Measurements from ENCODE around the gene AJAP1.

The AJAP1 gene

DNA sequence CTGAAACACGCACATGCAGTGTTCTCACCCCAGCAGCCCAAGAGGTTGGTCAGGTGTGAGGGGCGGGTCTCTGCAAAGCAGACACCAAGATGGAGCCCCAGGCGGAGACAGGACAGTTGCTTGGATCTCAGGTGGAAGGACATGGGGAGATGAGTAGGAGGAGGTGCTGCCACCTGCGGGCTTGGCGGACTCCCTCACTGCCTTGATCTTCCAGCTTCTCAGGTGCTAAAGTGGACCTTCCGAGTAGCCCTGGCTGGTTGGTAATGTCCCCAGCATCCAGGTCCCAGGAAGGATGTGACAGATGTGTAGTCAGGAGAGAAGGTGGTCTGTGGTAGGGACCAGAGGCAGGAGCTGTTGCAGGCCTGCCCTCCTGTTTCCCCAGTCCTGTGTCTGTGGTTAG, 114.1 kb downstream of the AJAP1 start:
- DNase-seq (ENCODE audit: low spot score) = no peak
- TF ChIP-seq, protein P1, sequence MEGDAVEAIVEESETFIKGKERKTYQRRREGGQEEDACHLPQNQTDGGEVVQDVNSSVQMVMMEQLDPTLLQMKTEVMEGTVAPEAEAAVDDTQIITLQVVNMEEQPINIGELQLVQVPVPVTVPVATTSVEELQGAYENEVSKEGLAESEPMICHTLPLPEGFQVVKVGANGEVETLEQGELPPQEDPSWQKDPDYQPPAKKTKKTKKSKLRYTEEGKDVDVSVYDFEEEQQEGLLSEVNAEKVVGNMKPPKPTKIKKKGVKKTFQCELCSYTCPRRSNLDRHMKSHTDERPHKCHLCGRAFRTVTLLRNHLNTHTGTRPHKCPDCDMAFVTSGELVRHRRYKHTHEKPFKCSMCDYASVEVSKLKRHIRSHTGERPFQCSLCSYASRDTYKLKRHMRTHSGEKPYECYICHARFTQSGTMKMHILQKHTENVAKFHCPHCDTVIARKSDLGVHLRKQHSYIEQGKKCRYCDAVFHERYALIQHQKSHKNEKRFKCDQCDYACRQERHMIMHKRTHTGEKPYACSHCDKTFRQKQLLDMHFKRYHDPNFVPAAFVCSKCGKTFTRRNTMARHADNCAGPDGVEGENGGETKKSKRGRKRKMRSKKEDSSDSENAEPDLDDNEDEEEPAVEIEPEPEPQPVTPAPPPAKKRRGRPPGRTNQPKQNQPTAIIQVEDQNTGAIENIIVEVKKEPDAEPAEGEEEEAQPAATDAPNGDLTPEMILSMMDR (IDR thresholded peaks at IDR 0.05; ENCODE audit: extremely low read depth, missing control alignments) = no peak

DNA sequence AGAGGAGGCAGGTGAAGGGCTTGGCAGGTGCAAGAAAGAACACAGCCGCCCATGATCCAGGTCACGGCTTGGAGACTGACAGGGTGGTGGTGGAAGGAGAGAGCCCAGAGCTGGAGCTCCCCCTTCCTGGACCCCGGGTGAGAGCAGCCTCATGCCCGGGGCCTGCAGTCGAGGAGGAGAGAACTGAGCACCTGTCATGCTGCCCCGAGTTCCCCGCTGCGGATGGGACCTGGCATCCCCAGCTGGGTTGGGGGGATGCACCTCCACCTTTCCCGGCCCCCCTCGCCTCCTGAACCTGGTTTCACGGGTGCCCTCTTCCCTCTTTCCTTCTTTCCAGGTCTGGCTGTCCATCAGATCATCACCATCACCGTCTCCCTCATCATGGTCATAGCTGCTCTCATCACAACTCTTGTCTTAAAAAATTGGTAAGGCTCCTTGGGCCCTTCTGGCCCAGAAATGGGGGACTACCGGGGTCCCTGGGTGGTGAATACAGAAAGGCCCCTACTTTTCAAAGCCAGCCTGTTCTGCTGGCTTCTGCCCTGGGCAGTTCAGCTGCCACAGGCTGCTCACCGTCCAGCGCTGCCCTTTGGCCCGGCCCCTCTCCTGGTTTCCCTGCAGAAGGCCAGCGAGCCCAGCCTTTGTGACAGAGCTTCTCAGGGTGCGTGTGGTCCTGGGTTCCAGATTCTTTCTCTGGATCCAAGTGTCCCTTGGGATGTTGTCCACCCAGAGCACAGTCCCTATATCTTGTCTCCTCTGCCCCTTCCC, 115.3 kb downstream of the AJAP1 start:
- TF ChIP-seq, protein P1 (IDR thresholded peaks at IDR 0.05; ENCODE audit: extremely low read depth, missing control alignments) = no peak
- DNase-seq (ENCODE audit: low spot score) = no peak

DNA sequence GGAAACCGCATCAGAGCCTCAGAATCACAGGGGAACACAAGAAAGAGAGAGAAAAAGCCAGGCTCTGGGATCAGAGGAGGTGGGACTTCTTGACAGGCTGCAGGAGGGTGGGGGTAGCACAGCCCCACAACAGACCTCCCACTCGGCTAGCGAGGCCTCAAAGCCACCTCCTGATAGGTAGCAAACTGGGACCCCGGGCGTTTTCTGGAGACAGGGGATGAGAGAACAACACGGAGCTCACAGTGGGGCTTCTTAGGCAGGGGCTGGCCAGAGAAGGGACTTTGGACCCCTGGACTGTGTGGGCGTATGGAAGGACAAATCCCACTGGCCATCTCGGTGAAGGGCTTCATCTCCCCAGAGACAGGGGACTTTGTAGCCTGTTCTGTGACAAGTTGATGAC, 116.3 kb downstream of the AJAP1 start:
- TF ChIP-seq, protein P1 (IDR thresholded peaks at IDR 0.05; ENCODE audit: extremely low read depth, missing control alignments) = no peak

DNA sequence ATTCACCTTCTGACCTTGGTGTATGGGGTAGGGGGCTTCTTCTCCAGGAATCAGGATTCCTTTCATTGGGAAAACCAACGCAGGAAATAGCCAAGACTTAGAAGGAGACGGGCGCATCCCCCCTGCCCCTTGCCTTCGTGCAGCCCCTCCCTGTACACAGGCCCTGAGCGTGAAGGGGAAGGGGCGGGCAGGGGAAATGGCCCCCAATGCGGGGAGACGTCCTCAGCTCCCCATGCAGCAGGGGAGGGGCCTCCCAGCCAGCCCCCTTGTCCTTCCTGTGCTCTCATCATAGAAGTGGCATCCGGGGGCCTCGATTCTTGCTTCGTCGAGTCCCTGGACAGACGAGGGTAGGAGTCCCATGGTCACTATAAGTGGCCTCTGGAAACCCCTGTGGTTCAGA, 116.9 kb downstream of the AJAP1 start:
- TF ChIP-seq, protein P1 (IDR thresholded peaks at IDR 0.05; ENCODE audit: extremely low read depth, missing control alignments) = no peak
- DNase-seq (ENCODE audit: low spot score) = no peak

More for the DNA sequence above, 116.3 kb downstream of the AJAP1 start:
- no peak for DNase-seq (ENCODE audit: low spot score)

DNA sequence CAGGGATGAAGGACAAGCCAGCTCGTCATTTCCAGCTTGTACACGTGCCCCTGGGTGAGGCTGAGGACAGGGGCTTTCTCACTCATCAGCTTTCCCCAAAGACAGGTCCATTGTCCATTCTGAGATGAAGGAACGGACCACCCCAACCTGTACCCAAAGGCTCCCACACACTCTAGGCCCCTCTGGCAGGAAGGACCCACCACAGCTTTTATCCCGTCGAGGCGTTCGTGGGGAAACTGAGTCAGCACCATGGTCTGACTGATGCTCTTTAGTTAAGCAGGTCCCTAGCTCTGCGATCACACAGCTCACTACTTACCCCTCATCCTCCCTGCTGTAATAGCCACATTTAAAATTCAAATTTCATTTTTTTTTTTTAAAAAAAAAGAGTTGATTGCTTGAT, 117.3 kb downstream of the AJAP1 start:
- TF ChIP-seq, protein P1 (IDR thresholded peaks at IDR 0.05; ENCODE audit: extremely low read depth, missing control alignments) = no peak
- DNase-seq (ENCODE audit: low spot score) = no peak

DNA sequence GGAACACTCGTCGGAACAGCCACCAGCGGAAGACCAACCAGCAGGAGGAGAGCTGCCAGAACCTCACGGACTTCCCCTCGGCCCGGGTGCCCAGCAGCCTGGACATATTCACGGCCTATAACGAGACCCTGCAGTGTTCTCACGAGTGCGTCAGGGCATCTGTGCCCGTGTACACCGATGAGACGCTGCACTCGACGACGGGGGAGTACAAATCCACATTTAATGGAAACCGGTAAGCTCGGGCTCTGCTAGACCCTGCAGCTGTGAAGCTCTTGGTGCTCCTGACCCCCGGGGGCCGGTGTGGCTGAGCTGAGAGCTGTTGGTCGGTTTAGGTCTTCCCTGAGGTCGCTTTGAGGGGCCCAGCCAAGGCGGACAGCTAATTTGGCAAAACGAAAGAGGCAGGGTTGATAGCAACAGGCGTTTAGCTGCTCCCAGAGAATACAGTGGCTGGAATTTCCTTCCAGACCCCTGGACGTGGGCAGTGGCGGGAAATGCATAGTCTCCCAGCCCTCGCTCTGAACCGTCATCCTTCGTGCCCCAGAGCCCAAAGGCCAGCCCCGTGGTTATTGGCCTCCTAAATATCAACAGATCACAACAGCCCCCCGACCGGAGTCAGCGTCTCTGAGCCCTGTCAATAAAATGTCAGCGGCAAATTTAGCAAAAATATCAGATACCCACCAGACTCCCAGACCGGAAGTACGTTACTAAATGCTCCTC, 118.0 kb downstream of the AJAP1 start:
- DNase-seq (ENCODE audit: low spot score) = no peak
- TF ChIP-seq, protein P1 (IDR thresholded peaks at IDR 0.05; ENCODE audit: extremely low read depth, missing control alignments) = no peak

DNA sequence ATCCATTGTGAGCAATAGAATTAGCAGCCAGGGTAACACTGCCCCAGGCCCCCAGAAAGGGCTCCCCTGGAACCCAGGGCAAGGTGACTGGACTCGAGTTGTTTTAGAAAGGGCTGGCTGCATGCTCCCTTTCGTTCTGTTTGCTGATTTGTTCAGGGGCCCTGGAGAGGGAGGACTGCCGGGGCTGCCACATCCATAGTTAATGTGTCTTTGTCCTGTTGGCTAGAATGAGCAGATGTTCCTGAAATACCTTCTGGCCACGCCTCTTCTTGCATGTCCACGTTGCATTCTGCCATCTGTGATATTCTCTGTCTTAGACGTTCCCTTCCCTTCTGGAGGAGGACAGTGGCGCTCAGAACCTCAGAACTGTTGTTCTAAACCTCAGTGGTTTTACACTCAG, 118.8 kb downstream of the AJAP1 start:
- TF ChIP-seq, protein P1 (IDR thresholded peaks at IDR 0.05; ENCODE audit: extremely low read depth, missing control alignments) = no peak
- DNase-seq (ENCODE audit: low spot score) = no peak

All from GM20000 (cell line).